SHP77 treated with DMSO at 0.1 percent for 48 hours (cell line): ENCODE measurements around the gene ZC3HAV1.
A peak's percentile ranks its signal among the peaks of the same experiment; 100 is the strongest.
"Not testable (repeated sequence)": the region's sequence is repeated elsewhere in the genome, so short reads cannot be mapped to it uniquely, and the experiment has no call there.

Source experiments
- DNase-seq: peaks from one replicate; lab custom pipeline; 2025; lab: John Stamatoyannopoulos, UW

ZC3HAV1 gene

DNA sequence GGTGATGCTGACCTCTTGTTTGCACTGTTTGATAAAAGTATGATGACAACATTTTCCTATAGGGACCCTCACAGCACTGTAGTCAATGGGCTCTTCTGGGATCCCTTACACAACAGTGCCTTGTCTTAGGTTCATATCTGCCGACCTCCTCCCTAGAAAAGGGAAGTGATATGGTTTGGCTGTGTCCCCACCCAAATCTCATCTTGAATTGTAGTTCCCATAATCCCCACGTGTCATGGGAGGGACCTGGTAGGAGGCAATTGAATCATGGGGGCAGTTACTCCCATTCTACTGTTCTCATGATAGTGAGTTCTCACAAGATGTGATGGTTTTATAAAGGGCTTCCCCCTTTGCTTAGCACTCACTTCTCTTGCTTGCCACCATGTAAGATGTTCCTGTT, 23.1 kb downstream of the ZC3HAV1 start:
- DNase-seq: no peak

DNA sequence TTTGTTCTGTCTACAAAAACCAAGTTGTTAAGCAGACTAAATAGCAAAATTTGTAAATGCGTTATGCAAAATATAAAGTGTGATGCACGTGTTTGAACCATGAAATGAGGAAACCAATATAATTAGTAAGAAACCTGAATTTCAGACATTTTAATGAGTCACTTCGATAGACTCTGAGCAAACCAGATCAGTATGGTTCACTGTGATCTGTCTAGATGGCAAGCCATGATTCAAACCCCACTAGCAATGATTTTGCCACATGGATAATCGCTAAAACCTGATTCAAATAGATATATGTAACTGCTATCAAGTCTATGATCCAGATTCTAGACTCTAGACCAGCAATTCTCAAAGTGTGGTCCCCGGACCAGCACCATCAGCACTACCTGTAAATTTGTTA, 24.8 kb downstream of the ZC3HAV1 start:
- DNase-seq: no peak

DNA sequence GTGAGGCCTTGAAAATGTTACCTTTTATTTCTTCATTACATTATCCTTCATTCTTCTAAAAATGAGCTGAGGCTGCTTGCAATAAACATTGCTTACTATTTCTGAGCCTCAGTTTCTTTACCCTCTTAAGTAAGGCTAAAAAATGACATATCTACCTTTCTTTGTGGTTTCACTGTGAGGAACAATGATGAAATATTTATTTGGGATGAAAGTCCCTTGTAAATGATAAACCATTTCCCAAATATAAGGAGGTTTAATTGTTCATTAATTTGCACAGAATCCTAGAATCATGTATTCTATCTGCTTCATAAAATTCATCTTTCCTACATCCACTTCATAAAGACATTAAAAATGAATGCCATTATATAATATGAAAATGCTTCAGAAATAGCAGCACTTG, 27.9 kb downstream of the ZC3HAV1 start:
- no peak for DNase-seq

DNA sequence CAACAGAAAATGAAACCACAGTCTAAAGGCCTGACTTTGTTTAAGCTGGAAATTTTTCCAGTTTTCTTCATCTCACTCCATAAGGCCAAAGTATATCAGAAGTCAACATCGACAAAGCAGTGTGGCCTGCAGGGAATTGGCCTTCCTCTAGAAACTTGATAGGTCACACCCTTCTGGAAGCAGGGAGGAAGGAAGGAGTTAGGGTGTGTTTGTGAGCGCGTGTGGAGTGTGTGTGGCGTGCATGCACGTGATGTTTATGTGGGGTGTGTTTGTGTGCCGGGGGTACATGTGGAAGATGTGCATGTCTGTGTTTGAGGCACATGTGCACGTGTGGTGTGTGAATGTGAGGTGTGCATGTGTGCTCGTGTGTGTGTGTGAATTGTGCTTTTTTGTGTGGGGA, 28.6 kb downstream of the ZC3HAV1 start:
- no peak for DNase-seq

DNA sequence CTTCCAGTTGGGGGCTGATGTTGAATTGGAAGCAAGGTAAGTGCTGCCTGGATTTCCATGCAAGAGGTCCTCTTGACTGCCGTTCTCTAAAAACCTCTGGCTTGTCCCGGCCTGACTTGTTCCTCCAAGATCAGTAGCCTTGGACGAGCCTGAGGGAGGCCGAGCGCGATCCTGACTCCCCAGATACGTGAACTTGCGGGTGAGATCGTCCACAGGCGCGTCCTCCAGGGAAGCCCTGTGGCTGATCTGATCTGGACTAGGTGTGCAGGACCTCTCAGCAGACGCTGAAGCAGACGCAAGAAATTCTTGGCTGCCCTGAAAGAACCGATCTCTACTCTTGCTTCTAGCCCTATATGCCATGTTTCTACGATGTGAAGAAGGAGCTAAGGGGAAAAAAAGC, 29.7 kb downstream of the ZC3HAV1 start:
- no peak for DNase-seq

DNA sequence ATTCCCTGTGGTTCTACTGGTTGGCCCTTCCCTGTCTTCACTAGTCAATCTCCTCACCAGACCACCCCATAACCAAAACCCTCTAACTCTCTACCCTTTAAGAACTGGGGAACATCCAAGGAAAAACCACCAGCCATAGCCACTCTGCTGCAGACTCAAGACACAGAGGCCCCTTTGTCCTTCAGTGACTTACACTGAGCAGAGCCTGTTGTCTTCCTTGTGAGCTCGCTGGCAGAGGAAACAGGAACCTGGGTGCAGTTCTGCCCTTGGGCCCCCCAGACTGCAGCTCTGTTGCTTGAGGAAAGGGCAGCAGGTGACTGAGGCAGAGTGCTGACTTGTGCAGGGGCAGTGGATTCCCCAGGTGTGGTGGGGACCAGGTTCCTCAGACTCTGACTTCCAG, 30.6 kb downstream of the ZC3HAV1 start:
- no peak for DNase-seq

DNA sequence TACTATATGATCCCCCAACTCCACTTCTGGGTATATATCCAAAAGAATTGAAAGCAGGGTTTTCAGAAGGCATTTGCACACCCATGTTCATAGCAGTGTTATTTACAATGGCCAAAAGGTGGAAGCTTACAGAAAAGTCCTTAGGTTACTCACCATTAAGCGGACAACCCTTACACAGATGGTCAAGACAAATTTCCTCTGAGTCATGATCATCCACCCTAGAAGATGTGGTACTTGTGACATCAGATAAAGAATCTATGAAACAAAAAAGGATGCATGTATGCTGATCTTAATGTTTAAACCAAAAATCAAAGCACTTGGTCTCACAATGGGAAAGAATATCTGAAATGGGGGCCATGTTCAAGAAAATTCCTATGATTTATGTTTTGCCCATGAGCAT, 31.1 kb downstream of the ZC3HAV1 start:
- DNase-seq: no peak

DNA sequence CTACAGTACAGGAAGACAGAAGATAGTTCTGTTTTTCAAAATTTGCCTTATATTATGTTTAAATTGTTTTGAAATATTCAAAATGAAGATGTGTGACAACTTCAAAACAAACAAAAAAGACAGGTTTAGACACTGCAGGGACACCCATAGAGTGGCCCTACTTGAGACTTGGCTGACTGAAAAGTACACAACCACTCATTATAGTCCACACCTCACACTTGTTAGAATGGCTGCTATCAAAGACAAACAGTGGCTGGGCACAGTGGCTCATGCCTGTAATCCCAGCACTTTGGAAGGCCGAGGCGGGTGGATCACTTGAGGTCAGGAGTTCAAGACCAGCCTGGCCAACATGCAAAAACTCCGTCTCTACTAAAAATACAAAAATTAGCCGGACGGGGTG, 31.8 kb downstream of the ZC3HAV1 start:
- not testable (repeated sequence) for DNase-seq

DNA sequence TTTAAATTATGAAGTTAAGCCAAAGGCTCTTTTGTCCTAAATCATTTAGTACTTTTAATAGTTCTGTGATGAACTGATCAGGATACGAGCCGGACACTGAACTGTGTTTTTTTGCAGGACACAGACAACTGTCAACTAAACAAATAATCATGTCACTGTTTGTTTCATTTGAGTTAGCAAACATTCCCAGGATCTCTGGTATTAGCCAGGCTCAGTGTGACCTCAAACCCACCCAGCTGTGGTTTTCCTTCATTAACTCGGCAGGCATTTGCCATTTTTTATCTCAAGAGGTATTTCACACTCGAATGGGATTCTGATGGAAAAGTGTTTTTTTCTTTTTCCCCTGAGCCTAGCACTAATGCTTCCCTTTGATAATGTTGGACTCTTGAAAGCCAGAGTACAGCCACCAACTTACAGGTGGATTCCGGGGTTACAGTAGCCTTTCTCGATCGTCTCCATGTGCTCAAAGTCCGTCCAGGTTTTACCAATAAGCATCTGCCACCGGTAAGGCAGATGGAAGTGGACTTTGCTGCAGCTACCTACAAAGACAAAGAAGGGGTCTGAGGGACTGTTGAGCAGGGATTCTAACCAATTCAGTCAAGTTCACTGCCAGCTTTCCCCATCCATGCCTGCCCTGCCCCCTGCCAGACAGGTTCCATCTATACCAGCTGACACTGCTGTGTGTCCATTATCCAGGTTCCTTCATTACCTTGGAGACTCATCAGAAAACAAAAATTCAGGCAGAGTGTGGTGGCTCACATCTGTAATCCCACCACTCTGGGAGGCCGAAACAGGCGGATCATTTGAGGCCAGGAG, 33.4 kb downstream of the ZC3HAV1 start:
- no peak for DNase-seq

DNA sequence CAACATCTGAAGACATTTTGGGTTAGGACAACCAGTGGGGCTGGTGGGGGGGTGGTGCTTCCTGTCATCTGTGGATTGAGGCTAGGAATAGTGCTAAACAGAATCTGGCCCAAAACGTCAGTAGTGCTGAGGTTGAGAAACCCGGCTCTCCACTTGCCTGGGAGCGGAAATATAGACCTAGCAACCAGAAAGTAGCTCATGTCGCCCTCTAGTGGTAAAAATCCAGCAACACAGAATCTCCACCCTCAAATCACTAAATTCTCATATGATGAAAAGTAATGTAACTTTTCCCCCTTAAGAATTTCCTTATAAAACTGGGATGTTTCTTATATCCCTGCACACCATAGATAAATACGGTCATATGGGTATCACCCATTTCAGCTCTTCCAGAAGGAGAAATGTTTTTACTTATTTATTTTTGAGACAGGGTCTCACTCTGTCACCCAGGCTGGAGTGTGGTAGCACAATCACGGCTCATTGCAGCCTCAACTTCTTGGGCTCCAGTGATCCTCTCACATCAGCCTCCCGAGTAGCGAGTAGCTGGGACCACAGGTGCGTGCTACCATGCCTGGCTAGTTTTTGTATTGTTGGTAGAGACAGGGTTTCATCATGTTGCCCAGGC, 34.4 kb downstream of the ZC3HAV1 start:
- DNase-seq: peak; percentile 61

DNA sequence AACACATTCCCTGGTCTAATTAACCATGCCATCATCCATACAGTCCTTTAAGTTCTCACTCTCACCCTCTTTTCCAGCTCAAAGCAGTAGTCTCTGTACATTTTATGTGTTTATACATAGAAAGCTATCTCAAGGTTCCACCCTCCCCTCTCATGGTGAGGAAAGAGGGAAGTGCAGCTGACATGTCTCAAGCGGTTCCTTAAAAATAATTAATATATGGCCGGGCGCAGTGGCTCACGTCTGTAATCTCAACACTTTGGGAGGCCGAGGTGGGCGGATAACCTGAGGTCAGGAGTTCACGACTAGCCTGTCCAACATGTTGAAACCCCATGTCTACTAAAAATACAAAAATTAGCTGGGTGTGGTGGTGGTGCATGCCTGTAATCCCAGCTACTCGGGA, 36.7 kb downstream of the ZC3HAV1 start:
- DNase-seq: no peak

DNA sequence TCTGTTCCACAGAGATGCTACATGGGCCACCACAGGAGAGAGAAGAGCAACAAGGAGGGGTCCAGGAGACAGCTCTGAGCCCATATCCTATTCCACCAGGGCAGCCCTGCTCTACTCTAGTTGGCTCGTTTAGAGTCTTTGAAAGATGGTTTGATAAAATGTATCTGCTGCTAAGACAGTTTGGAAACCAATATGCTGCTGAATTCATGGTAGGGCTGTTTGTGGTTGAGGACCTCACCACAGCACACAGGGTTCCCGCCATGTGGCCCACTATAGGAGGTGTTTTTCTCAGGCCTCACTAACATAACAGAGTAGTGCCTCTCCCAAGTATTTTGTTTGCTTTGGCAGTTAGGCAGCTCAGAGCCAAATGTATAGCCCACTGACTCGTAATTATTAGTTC, 37.8 kb downstream of the ZC3HAV1 start:
- DNase-seq: no peak

DNA sequence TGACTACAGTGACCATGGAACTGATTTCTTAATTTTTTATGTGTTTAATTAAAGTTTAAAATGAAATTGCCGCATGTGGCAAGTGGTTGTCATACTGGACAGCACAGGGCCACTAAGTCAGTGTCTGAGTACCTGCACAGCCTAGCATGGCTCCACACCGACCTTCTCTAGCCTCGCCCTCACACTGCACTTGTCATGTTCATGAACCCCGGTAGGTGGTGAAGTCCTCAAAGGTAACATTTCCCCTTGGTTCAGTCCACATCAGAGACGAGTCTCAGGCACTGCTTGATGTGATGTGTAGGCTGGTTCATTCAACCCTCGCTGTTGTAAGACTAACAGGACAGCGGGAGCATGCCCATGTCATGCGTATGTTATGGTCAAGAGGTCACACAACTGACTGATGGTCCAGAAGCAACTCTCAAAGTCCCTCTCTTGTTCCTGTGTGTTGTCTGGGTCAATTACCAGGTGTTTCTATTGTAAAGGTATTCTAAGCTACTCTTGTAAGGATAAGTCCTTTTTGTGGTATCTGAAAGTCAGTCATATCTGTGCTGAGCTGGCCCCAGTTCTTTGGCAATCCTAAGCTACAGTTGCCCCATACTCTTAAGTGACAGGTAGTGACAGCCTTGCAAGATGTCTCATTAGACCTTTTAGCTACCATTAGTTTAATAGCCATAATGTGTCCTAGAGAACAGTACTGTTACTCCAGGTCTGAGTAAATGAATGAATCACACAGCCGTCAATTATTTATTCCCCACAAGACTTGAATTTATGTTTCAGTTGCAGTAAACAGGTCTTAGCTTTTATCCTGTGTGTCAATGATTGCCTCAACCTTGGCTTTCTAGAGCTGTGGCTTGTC, 40.7 kb downstream of the ZC3HAV1 start:
- no peak for DNase-seq

DNA sequence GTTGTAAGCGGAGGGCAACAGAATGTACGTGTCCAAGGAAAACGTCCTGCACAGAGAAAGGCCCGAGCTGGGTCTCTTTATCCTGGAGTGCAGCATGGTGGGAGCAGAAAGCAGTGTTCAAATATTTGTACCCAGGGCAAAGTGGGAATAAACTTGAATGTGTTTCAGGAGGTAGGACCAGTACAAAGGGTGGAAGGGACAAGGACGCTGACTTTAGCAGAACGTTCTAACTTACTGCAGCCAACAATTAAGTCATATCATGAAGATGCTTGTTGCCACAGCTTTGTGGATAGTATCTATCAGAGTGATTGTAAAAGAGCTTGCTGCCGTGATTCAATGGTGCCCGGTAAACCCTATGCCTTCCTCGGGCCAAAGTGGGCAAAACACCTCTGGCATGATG, 43.2 kb downstream of the ZC3HAV1 start:
- no peak for DNase-seq

DNA sequence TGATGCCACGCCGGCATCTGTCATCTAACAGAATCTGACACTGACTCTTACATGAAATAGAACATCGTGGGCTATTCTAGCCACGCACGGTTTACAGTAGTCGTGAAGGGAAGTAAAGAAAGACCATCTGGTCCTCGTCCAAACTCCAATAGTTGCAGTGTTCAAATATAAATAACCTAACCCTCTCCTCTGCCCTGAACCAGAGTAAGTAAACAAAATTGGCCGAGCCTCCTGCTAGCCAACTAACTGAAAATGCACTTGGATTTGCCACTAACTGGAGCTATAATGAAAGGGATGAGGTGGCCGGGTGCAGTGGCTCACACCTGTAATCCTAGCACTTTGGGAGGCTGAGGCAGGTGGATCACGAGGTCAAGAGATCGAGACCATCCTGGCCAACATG, 44.2 kb downstream of the ZC3HAV1 start:
- DNase-seq: no peak

DNA sequence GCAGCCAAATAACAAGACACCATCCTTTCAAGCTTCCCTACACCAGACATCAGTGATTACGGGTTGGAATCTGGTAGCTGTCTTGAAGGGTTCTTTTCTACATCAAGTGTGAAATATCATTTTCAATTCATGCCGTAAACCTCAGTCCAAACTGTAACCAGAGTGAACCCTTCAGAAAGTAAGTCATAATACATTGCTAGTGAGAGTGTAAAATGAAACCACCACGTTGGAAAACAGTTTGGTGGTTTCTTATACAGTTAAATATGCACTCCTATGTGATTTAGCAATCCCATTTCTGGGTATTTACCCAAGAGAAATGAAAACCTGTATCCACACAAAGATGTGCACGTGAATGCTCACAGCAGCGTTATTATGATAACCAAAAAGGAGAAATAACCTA, 48.1 kb downstream of the ZC3HAV1 start:
- no peak for DNase-seq

DNA sequence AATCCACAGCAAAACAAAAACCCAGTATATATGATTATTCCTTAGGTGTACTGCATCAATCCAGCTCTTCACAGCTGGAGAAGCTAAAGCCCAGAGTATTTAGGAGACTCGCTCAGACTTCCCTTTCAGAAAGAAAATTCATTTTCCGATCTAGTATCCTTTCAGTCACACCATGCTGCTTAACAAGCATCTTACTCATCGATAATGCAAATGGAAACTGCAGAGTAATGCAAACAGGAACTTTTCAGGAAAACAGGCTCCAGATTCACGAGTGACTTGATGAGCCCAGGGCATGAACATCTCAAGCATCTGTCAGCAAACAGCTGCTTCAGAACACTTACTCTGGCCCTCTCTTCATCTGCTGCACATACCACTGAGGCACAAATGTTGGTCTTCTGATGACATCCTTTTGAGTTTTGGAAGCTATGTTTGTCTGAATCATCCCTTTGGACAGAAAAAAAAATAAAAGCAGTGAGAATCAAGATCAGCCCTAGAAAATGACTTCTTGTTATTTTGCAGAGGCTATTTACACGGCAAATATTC, 48.8 kb downstream of the ZC3HAV1 start:
- DNase-seq: no peak

DNA sequence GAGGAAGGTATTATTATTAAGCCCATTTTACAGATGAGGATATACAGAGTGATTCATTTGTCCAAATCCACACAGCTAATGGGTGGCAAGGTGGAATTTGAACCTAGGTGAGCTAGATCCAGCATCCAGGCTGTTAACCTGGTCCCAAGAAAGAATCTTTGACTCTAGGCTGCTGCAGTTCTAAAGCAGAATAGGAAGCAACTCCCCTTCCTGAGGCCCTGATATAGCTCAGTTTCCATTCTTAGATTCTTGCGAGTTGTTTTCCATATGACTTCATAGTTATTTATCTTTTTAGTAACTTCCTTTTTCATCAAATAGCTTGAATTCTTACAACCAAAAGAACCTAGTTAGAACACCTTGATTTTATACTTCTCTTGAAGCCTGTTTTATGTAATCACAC, 49.6 kb downstream of the ZC3HAV1 start:
- no peak for DNase-seq

DNA sequence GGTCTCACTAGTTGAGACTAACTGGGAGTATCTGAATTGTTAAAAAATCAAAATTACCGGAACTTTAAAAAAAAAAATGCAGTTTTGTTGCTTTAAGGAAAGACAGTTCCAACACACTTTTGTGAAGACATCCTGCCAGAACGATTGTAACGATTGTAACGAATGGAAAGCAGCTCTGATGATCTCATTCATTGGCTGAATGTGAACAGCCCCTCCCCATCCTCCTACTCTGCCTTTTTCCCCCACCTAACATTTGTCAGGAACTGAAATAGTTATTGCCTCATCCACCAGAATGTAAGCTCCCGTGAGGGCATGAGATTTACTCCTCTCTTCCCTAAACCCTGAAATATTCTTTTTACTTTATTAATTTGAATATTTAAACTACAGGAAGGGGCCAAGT, 50.6 kb downstream of the ZC3HAV1 start:
- DNase-seq: no peak

DNA sequence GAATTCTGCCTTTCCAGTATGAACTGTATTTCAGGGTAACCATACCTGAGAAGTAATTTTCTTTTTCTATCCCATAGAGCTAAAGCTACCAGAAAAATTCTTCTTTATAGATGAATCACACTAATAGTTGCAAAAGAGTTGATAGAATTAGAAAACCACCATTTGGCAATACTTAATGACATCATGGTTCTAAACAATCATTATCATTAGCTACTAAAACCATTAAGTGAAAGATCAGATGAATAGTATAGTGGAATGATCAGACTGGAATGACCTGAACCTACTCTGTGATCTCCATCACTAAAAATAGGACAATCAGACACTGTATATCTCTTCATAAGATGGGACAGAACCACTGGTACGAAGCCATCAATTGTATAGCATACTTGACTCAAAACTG, 53.8 kb downstream of the ZC3HAV1 start:
- DNase-seq: no peak

DNA sequence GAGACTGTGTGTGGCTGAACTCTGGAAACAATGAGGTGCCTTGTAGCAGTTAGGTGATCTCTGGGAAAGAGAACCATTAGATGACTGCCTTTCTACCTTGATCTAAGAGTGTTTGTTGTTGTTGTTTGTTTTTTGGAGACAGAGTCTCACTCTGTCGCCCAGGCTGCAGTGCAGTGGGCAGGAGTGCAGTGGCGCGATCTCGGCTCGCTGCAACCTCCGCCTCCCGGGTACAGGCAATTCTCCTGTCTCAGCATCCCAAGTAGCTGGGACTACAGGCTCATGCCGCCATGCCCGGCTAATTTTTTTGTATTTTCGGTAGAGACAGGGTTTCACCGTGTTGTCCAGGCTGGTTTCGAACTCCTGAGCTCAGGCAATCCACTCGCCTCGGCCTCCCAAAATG, 54.9 kb downstream of the ZC3HAV1 start:
- DNase-seq: not testable (repeated sequence)

DNA sequence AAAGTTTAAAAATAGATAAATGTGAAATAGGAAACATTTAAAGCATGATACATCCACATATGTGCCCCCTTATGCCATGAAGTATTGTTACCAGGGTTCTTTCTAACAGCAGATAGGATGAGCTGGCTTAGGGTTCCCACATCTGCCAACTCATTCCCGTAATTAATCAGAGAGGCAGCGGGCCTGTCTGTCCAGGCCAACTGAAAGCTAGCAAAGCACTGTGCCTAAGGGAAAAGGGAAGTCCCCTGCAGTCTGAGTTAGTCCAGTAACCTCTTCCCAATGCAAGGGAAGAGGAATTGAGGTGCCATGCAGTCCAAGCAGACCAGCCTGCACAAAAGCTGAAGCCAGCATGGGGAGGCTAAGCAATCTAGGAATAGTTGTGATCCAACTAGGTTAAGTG, 55.4 kb downstream of the ZC3HAV1 start:
- no peak for DNase-seq

DNA sequence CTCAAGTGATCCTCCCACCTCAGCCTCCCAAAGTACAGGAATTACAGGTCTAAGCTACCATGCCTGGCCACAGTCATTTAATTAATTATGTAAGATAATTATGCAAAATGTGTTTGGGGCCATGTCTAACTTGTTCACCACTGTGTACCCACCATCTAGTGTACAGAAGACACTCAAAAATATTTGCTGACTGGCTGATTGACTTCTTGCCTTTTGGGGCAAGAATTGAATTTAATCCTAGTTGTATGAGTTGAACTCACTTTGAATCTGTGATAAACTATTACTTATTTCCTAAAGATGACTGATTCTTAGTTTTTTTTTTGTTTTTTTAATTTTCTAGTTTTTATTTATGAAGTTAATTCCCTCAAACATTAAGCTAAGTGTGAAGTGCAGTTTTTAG, 57.9 kb downstream of the ZC3HAV1 start:
- DNase-seq: no peak
